Stimulated activated CD8-positive, alpha-beta memory T cell treated with anti-CD3 and anti-CD28 coated beads, Interleukin-7, amount 100 ng/mL, for 4 hours (primary cell): ENCODE data around the gene SLC24A3.

ENCODE experiments used
- DNase-seq, 2 donors: peaks; one replicate each; pipeline ENCODE4 v3.0.0-alpha.2; 2020; ENCODE audit warnings: low read depth in 2 of 2

Gene SLC24A3

GRCh38 chr20:19302714-19303113 is 90.3 kb downstream of the SLC24A3 start:
- DNase-seq, result no peak

DNA sequence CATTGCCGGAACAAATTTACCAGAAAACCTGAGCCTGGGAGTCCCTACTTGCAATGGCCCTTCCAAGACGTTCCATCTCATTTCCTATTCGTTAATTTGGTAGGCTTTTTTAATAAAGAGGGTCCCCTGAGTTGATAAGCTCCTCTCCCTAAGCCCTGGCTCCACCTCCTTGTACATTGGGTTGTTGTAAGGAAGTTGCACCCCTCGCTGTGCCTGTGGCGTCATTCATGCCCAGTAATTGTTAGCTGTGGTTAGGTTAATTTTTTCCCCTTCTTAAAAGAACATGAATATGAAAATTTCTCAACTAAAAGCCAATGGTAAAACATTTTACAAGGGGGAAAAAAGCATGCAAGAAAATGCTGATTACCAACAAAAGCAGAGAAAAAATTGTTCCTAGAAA is 91.9 kb downstream of the SLC24A3 start:
- DNase-seq, result no peak

DNA sequence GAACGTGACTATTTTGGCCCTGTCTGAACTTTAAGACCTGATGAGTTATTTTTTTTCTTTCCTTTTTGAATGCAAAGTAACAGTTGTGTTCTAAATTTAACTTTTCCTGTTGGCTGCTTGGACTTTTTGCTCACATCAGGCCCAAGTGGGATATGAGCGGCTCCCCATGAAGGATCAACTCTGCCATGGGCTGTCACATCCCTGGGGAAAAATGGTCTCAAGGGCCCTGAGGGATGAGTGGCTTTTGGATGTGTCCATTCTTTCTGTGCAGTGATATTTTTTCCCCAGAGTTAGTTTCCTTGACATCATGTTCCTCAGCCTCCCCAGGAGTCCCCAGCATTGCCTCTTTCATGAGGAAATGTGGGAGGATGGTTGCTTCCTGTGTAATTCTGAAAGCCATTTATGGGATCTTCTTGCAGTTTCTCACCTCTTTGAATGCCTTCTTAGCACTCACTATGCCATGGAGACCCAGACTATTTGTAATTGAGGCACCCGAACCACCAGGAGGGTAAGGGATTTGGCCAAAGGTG is 92.5 kb downstream of the SLC24A3 start:
- no peak for DNase-seq

DNA sequence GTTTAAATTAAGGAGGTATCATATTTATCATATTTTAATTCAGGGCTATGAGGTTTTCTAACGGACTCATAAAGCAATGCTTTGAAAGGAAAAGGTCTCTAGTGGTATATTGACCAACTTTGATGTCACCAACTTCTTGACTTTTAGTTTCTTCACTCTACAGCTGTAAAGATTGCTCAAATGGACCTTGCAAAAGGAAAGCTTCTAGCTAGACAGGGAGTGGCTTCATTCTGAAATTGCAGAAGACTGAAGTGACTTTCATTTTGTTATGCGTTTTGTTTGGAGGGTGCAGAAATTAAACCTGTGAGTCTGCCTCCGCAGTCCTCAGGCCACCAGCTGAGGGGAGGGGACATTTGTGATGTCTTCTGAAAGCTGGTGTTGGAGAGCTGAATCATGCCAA is 95.7 kb downstream of the SLC24A3 start:
- no peak for DNase-seq

GRCh38 chr20:19310541-19310940 is 98.1 kb downstream of the SLC24A3 start:
- DNase-seq, result no peak

DNA sequence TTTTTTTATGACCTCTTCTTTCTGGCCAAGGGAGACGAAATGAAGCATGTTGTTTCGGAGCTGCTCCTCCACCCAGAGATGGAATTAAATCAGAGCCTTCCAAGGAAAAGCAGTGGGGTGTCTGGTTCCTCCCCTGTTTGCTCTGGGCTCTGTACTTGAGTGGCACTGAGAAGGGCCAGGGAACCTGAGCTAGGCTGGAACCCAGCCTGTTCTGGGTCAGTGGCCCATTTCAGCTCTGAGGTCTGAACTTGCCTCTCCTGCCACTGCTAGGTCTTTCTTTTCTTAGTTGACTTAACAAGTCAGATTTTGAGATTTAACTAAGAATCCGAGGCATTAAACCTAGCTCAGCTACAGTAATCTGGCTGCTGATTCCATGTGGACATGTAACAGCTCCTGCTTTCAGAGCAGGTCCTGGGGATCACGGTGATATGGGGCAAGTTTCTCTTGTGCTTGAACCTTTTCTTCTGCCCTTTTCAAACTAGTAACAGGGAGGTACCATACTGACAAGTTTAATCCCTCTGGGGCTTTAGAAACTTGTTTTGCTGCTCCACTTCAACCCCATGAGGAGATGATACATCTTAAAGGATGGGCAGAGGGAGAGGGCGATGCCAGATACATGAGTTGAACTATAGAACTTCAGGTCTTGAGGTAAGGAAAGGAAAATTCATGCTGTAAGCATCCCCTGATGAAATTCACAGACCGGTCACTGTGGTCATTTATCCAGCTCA is 101.1 kb downstream of the SLC24A3 start:
- no peak for DNase-seq

DNA sequence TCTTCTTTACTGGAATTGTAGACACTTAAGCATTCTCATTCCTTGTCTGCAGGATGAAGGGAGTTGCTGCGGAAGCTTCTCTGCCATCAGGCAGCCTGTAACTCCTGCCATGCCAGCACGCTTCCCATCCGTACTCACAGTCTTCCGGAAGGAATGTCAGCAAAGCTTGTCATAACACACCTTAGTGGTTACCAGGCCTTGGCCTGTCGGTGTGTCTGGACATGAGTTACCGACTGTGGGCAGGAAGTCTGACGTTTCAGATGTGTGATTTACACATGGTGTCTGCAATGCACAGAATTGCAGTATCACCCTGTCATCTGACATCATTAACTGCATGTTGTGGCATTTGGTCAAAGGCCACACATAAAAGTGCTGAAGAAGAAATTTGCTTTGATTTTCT is 102.2 kb downstream of the SLC24A3 start:
- no peak for DNase-seq

DNA sequence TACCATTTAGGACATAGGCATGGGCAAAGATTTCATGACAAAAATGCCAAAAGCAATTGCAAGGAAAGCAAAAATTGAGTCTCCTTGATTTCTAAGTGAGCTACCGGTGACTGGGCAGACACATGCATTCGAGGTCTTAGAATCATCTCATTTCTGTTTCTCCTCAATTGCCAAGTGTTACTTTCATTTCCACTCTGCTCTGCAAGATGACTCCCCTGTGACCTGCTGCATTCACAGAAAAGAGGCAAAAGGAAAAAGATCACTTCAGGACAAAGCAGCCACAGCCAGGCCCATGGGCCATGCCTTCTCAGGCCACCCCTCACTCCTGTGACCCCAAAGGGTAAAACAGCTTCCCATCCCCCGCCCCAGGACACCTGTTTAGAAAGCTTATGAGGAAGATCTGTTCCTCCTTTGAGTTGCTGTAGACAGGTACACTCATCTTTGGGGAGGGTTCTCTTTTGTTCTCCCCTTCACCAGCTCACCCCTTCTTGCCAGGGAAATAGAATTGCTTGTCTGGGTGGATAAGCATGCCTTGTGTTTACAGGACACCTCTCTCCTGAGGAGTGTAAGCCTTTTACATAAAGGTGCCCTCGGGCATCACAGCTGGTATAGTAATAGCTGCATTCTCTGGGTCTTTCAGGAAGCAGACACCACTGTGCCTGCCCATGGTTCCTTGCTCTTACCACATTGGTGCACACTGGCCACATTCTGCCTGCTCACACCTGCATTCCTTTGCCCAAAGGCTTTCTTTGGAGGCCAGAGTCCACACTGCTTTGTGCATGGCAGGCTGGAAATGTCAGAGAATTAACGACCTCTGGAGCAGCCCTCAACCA is 105.0 kb downstream of the SLC24A3 start:
- DNase-seq, result no peak

- no peak for DNase-seq
Observed at GRCh38 chr20:19318610-19319009, 106.2 kb downstream of the SLC24A3 start.

- DNase-seq, result no peak
Observed at GRCh38 chr20:19320005-19320404, 107.6 kb downstream of the SLC24A3 start.

- DNase-seq, result no peak
Observed at GRCh38 chr20:19321176-19321575, 108.7 kb downstream of the SLC24A3 start.

DNA sequence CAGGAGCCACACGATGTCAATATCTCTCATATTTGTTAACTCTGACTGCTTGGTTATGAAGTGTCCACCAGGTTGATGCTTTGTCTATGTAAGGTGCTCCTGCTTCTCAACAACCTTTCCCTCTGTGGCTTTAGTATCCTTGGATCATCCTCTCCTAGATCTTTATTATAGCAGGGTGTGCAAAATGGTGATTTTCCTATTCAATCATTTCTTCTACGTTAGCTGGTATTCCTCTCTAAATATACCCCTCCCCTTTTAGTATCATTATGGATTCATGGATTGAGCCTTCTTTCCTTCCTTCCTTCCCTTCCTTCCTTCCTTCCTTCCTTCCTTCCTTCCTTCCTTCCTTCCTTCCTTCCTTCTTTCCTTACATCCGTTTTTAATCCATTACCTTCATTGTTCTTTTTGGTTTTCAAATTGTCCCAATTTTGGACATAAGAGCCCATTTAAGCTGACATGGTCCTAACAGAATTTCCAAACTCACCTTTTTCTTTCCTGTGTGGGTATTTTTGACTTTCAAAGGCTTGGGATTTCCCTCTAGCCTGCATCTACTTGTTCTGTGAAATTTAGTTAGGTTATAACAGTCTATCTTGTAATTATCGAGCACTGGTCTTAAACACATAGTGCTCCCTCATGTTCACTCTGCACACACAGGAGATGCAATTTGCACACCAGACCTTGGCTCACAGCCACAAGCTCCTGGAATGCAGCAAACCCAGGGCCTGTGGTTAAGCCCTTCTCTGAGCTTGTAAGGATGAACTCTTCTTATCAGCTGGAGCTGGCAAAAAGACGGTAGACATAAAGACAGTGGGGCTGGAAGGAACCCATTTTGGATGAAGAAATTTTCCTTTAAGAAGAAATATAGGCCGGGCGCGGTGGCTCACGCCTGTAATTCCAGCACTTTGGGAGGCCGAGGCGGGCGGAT is 109.9 kb downstream of the SLC24A3 start:
- no peak for DNase-seq

DNA sequence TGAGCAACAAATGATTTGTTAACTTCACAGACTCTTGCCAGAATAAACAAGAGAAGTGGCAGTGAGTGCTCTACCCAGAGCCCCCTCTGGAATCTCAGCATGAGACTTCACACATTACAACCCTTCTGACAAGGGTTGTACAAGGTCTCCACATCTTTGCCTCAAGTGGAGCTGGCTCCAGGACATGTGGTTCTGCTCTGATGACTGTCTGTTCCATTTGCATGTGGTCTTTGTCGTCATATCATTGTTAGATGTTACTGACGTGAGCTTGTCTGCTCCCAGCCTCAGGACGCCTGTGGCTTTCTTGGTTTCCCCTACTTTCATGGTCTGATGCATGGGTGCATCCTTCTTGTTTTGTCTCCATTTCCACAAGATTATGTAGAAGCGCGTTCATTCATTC is 115.0 kb downstream of the SLC24A3 start:
- no peak for DNase-seq

GRCh38 chr20:19328676-19329075 is 116.2 kb downstream of the SLC24A3 start:
- DNase-seq, result no peak

- DNase-seq, result no peak
Observed at GRCh38 chr20:19330038-19330437, 117.6 kb downstream of the SLC24A3 start.

- no peak for DNase-seq
Observed at GRCh38 chr20:19330731-19331130, 118.3 kb downstream of the SLC24A3 start.

- DNase-seq, result no peak
Observed at GRCh38 chr20:19333563-19333962, 121.1 kb downstream of the SLC24A3 start.

GRCh38 chr20:19335341-19335740 is 122.9 kb downstream of the SLC24A3 start:
- no peak for DNase-seq

- DNase-seq, result no peak
Observed at GRCh38 chr20:19335916-19336315, 123.5 kb downstream of the SLC24A3 start.

GRCh38 chr20:19336631-19337030 is 124.2 kb downstream of the SLC24A3 start:
- DNase-seq, result no peak

DNA sequence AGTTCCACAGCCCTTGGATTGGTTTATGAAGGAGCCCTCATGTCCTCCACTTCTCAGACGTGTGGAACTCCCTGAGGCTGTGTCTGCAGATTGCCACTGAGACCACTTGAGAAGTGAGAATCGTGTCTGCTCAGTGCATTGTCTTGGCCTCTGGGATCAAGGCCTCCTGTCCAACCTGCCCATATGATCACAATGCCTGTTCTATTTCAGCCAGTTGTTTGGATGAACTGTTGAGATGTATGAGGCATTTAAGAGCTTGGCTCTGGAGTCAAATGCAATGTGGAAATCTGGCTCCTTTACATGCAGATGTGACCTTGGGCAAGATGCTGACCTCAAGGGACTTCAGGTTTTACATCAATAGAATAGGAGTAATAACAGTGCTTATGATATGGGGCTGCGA is 125.9 kb downstream of the SLC24A3 start:
- no peak for DNase-seq

DNA sequence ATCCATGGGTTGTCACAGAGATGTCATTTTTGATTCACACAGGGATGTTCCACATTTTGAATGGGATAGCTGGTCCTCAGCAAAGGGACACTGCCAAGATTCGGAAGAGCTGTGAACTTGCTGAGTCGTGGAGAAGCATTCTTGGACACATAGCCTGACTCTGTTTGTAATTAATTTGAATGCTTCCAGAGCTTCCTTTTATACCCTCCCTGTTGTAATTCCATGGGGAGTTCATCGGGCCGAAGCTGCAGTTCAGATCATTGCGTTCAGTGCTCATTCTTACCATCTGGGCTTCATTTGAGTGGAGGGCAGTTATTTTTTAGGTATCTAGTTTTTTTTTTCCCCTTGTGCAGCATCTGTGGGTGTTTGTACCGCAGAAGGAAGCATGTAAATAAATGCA is 126.5 kb downstream of the SLC24A3 start:
- no peak for DNase-seq
